Right ventricle myocardium inferior (tissue), 1 donor: ENCODE measurements around the gene MFN2. TPM values are rescaled to one million over a fixed set of nuclear protein-coding genes. Genes with fewer than 3 reads are reported as not detected.
"Not testable (repeated sequence)": the region's sequence is repeated elsewhere in the genome, so short reads cannot be mapped to it uniquely, and the experiment has no call there.

Experiments used
- ATAC-seq: fragments of 200-7000 bp; cut with Tn5 transposase; one replicate; pipeline ENCODE4 v1.9.1; 2020; ENCODE audit warnings: mild to moderate bottlenecking, moderate library complexity
- DNase-seq: peaks from one replicate; pipeline ENCODE4 v3.0.0; 2021; ENCODE audit errors: missing footprints
- intact Hi-C: fragments of 100-400 bp; cut with DNase I; formaldehyde crosslinking; loops from one replicate; pipeline ENCODE4 v1.11.0; 2022
- long read RNA-seq: library from polyadenylated mRNA; unstranded; transcript quantifications from one replicate; pipeline ENCODE4 v2.0.0, GENCODE V29; 2021
- total RNA-seq: library from RNA; stranded (reverse); fragmentation: NEBNext Ultra II Directional; extraction: Animal tissue kit (Norgen Biotek cat#: 25700); gene quantifications from one replicate; pipeline ENCODE4 v1.2.1, GENCODE V29; 2021
- donor health status: DM: no; HTN: yes; CAD: no; lungs with severe emphysema.

MFN2 gene
- 697 TPM for total RNA-seq
- long read RNA-seq, full-length matches to known transcripts, result 200 of 596 reads
- long read RNA-seq, partial matches to known transcripts, result 211 of 596 reads
- long read RNA-seq, other reads (novel, unspliced or antisense), result 185 of 596 reads

- ATAC-seq, result peak; percentile 93
- peak; percentile 97 for DNase-seq
- intact Hi-C loops, result loop anchor here (2.0 to 10.0 kb wide), 4 partner anchors 37 to 145 kb away; partner anchors contain the start of genes MIIP and PLOD1
These were observed at the start of gene MFN2 for GRCh38 chr1:11979851-11980675. Gene MFN2 (plus strand): TSS chr1:11980444. CDS start chr1:11989169, 8,725 bp downstream.

DNA sequence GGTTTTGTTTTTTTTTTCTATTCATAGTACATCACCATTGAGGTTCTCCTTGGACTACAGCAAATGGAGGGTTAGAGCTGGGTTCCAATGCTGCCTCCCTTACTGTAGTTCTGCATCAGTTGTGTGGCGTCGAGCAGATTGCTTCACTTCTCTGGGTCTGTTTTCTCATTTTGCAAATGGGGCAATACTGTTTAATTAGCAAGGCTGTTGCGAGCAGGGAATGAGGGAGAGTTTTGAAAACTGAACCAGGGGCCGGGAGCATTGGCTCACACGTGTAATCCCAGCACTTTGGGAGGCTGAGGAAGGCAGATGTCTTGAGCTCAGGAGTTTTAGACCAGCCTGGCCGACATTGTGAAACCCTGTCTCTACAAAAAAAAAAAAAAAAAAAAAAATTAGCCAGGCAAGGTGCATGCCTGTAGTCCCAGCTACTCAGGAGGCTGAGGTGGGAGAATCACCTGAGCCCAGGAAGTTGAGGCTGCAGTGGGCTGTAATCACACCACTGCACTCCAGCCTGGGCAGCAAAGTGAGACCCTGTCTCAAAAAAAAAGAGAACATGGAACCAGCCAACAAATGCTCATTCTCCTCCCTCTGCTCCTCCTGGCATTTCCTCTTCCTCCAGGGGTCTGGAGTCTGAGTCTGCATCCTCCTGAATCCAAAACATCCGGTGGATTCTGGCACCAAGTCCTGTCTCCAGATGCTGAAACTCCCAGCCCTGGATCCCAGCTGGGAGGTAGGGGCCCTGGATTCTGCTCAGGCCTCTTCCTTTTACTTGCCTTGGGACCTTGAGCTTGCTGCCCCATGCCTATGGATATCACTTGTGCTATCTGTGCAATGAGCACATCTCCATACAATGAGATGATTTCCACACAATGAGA lies 49.4 kb upstream of the MFN2 start:
- DNase-seq (no peak), ATAC-seq (no peak)
- intact Hi-C loops, result no loop called here

DNA sequence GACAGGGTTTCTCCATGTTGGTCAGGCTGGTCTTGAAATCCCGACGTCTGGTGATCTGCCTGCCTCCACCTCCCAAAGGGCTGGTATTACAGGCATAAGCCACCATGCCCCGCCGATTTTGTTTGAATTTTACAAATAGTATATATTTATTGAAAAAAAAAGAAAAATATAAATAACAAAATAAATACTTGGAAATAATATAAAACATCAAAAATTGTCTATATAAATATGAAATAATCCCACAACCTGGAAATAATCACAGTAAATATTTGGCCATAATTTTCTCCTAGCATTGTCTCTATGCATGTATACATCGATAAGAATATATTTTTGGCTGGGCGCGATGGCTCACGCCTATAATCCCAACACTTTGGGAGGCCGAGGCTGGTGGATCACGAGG lies 48.4 kb upstream of the MFN2 start:
- intact Hi-C loops, result no loop called here
- no peak for ATAC-seq
- no peak for DNase-seq

DNA sequence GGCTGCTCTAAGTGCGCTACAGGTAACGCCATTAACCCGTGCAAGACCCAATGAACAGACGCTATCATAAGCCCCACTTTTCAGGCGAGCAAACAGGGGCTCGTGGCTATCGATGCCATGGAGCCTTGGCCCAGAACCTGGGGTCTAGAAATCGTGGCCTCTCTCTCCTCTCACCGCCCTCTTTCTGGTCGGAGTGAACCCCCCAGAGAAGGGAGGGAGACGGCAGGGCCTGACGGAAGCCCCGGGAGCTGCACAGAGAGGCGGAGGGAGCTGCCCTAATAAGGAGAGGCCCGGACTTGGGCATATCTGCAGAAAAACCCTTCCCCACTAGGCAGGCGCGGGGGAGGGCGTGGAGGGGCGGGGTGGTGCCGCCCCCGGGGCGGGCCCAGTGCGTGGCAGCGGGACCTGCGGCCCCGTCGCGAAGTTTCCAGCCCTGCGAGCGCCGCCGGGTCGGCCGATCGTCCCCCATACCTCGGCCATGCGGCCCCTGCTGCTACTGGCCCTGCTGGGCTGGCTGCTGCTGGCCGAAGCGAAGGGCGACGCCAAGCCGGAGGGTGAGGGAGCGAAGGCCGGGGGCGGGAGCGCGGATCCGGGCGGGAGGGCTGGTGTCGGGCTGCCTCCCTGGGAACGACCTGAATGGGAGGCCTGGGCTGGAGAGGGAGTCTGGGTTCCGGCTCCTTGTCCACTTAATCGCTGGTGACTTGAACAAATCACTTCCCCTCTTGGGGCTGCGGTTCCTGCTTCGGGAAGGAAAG lies 45.8 kb upstream of the MFN2 start, which contains the start of gene PLOD1:
PLOD1 (plus strand) TSS at position 416 of the 755 bp plus-strand sequence; CDS start at position 479, 63 bp downstream.
- ATAC-seq (peak; percentile 91), DNase-seq (peak; percentile 94)
- intact Hi-C loops, result loop anchor here (2.0 kb wide), 1 partner anchor 44 kb away; no protein-coding TSS in a partner anchor

GRCh38 chr1:11935057-11935412 lies 45.2 kb upstream of the MFN2 start:
- intact Hi-C loops, result loop anchor here (2.0 kb wide), 1 partner anchor 44 kb away; no protein-coding TSS in a partner anchor
- DNase-seq, result no peak
- no peak for ATAC-seq

DNA sequence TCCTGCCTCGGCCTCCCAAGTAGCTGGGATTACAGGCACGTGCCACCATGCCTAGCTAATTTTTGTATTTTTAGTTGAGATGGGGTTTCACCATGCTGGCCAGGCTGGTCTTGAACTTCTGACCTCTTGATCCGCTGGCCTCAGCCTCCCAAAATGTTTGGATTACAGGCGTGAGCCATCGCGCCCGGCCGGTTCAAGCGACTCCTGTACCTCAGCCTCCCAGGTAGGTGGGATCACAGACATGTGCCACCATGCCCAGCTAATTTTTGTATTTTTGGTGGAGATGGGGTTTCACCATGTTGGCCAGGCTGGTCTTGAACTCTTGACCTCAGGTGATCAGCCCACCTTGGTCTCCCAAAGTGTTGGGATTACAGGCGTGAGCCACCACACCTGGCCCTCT lies 44.5 kb upstream of the MFN2 start:
- DNase-seq, ATAC-seq: not testable (repeated sequence)
- intact Hi-C loops, result loop anchor here (2.0 kb wide), 1 partner anchor 43 kb away; no protein-coding TSS in a partner anchor

GRCh38 chr1:11938722-11939526 lies 41.3 kb upstream of the MFN2 start:
- ATAC-seq, result peak; percentile 83
- peak; percentile 87 for DNase-seq
- intact Hi-C loops, result no loop called here

- intact Hi-C loops, ATAC-seq, DNase-seq: not testable (repeated sequence)
These were observed 40.5 kb upstream of the MFN2 start for GRCh38 chr1:11939794-11940193.

GRCh38 chr1:11940260-11940921 lies 39.9 kb upstream of the MFN2 start:
- intact Hi-C loops, result no loop called here
- ATAC-seq (peak; percentile 26), DNase-seq (peak; percentile 37)

DNA sequence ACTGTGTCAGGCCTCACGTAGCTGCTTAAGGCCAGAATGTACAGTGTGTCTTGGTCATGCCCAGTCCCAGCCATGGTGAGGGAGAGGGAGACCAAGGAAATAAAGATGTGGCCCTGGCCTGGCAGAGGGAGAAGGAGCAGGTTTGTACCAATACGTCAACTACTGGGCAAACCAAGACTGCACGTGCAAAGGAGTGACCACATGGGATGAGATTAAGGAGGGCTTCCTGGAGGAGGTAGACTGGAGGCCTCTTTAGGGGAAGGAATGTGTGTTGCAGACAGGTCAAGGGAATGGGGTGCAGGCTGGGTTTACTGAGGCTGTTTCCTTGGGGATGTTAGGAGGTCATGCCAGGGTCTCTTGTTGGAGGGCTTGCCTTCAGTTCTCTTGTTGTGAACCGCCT lies 38.0 kb upstream of the MFN2 start:
- ATAC-seq, result no peak
- DNase-seq, result no peak
- intact Hi-C loops, result no loop called here

GRCh38 chr1:11943619-11944018 lies 36.6 kb upstream of the MFN2 start:
- intact Hi-C loops, result no loop called here
- ATAC-seq (no peak), DNase-seq (peak; percentile 57)

GRCh38 chr1:11944358-11944931 lies 35.8 kb upstream of the MFN2 start:
- DNase-seq (no peak), ATAC-seq (no peak)
- intact Hi-C loops, result no loop called here

GRCh38 chr1:11946647-11947046 lies 33.6 kb upstream of the MFN2 start:
- intact Hi-C loops, result no loop called here
- no peak for ATAC-seq
- no peak for DNase-seq

DNA sequence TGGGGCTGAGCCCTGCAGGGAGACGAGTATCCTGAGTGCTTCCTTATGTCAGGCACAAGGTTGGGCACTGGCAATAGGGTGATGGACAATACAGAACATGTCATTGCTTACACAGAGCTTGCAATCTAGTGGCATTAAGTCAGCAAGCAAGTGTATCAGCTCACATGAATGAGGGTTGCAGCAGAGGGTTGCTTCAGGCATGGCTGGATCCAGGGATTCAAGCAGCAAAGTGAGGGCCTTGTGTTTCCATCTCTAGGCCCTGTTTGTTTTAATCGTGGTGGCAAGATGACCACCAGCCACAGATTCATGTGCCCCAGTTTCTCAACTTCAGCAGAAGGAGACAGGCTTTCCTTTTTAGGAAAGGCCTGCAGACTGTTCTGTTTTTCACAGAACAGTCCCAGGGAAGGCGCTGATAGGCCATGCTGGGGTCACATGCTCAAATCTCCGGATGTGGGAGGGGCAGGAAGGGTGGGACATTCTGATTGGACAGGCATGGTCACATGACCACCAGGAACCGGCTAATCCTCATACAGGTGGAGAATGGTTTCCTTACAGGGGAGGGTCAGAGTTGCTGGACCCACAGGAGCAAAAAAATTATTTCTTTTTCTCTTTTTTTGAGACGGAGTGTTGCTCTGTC lies 31.3 kb upstream of the MFN2 start:
- no peak for ATAC-seq
- intact Hi-C loops, result no loop called here
- DNase-seq, result no peak

GRCh38 chr1:11951901-11952300 lies 28.3 kb upstream of the MFN2 start:
- DNase-seq (peak; percentile 52), ATAC-seq (no peak)
- intact Hi-C loops, result no loop called here

DNA sequence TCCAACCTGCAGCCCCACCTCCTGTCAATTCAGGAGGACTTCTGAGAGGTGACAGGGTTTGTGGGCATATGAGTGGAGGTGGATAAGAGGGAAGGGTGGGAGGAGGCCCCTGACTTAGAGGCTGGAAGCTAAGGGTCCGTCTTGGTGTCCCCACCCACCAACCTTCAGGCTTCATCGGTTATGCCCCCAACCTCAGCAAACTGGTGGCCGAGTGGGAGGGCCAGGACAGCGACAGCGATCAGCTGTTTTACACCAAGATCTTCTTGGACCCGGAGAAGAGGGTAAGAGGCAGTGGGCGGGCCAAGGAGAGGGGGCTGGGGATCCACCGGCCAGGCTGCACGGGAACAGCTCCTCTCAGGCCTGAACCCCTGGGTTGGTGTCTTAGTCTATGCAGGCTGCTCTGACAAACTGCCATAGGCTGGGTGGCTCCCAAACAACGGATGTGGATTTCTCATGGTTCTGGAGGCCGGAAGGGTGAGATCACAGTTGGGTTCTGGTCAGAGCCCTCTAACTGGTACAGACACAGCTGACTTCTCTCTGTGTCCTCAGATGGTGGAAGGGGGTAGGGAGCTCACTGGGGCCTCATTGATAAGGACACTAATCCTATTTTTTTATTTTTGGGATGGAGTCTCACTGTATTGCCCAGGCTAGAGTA lies 27.7 kb upstream of the MFN2 start:
- peak; percentile 12 for ATAC-seq
- intact Hi-C loops, result no loop called here
- DNase-seq, result no peak
